ENCODE results near the gene SSTR3. TPM values are rescaled to one million over a fixed set of nuclear protein-coding genes. Genes with fewer than 3 reads are reported as not detected.

SSTR3 gene
- total and polyA plus RNA-seq, 8 donors, result 0.32 to 8.7 (median 1.3) TPM

GRCh38 chr22:37248251-37248650 is 36.0 kb upstream of the SSTR3 start:
- no peak overlapping the region for H3K4me3 ChIP-seq
- no peaks in the 10 kb centered on the region for H3K4me1 ChIP-seq
- intact Hi-C loops (cut with DNase I), result no loop called here
- no peak for TF ChIP-seq CTCF (IDR thresholded peaks at IDR 0.05)
- DNase-seq (peak in 1 of 6 donors; percentile 8), FAIRE-seq (no peak), ATAC-seq (no peak)
- H3K27me3 ChIP-seq, result no peaks in the 10 kb centered on the region
- 56% methylated on average over 6 of the region's 6 CpGs for WGBS, 2 donors
- no peak overlapping the region for H3K27ac ChIP-seq
- H3K36me3 ChIP-seq, result no peaks in the 10 kb centered on the region
- no peaks in the 10 kb centered on the region for H3K9me3 ChIP-seq

GRCh38 chr22:37245740-37246139 is 33.5 kb upstream of the SSTR3 start:
- no peak for TF ChIP-seq CTCF (IDR thresholded peaks at IDR 0.05)
- Histone ChIP-seq H3K4me1 (no peaks in the 10 kb centered on the region), H3K27ac (no peak overlapping the region), H3K36me3 (no peaks in the 10 kb centered on the region), H3K27me3 (no peaks in the 10 kb centered on the region), H3K9me3 (no peaks in the 10 kb centered on the region), H3K4me3 (no peak overlapping the region)
- DNase-seq (no peak), ATAC-seq (no peak), FAIRE-seq (no peak)
- intact Hi-C loops (cut with DNase I), result no loop called here
- 60 to 64% methylated on average over 6 of the region's 6 CpGs for WGBS, 2 donors

GRCh38 chr22:37244922-37245722 is 32.8 kb upstream of the SSTR3 start:
- H3K9me3 ChIP-seq, result no peaks in the 10 kb centered on the region
- no peak overlapping the region for H3K27ac ChIP-seq
- DNase-seq, result no peak
- 60 to 68% methylated on average over 22 of the region's 22 CpGs for WGBS, 2 donors
- intact Hi-C loops (cut with DNase I), result no loop called here
- no peak for TF ChIP-seq CTCF (IDR thresholded peaks at IDR 0.05)
- no peaks in the 10 kb centered on the region for H3K36me3 ChIP-seq
- ATAC-seq, result no peak
- H3K27me3 ChIP-seq, result no peaks in the 10 kb centered on the region
- FAIRE-seq, result no peak
- no peak overlapping the region for H3K4me3 ChIP-seq
- H3K4me1 ChIP-seq, result no peaks in the 10 kb centered on the region

GRCh38 chr22:37244114-37244921 is 32.0 kb upstream of the SSTR3 start, which contains the start of gene RAC2:
RAC2 (minus strand) TSS chr22:37244269; CDS start chr22:37244148, 121 bp downstream.
- no peaks in the 10 kb centered on the region for H3K9me3 ChIP-seq
- no peaks in the 10 kb centered on the region for H3K36me3 ChIP-seq
- peak within 1 kb of the TSS in 1 of 4 donors; percentile 33 for H3K4me3 ChIP-seq
- WGBS, 2 donors, result 13 to 14% methylated on average over 23 of the region's 23 CpGs
- FAIRE-seq (no peak), ATAC-seq (peak in 3 of 4 donors; percentile 76 to 83 (median 80)), DNase-seq (peak in 4 of 6 donors; percentile 20 to 70 (median 58))
- H3K27ac ChIP-seq, result peak within 1 kb of the TSS in 1 of 4 donors; percentile 44
- no peaks in the 10 kb centered on the region for H3K4me1 ChIP-seq
- intact Hi-C loops (cut with DNase I), result no loop called here
- no peak for TF ChIP-seq CTCF (IDR thresholded peaks at IDR 0.05)
- no peaks in the 10 kb centered on the region for H3K27me3 ChIP-seq
